Measurements from ENCODE around the gene PXDN. TPM values are rescaled to one million over a fixed set of nuclear protein-coding genes. Genes with fewer than 3 reads are reported as not detected.

Gene PXDN
- total and polyA plus RNA-seq, 2 of the 13 experiments (the other 11 are each of a cell fraction or from before 2014, with no cell fraction given): not detected

GRCh38 chr2:1606421-1607235 is 137.7 kb downstream of the PXDN start:
- H3K27ac ChIP-seq (ENCODE audit: extremely low read length, insufficient read depth, low read length): no peak overlapping the region

More at GRCh38 chr2:1606421-1607235, 137.7 kb downstream of the PXDN start:
- WGBS (ENCODE audit: low lambda C conversion rate): 10% methylated on average over 15 of the region's 15 CpGs
- no TSS peak for BruUV-seq (replicated peaks)
- intact Hi-C loops (cut with micrococcal nuclease; ENCODE audit: unreplicated experiment) (no loop called here), in situ Hi-C loops (cut with HindIII; ENCODE audit: extremely low pct_ligation_motif_present, low pct_unique_long_range_greater_than_20kb) (no loop called here)
- POLR2A ChIA-PET: no interaction called here
- no peak for FAIRE-seq
- Histone ChIP-seq H3K4me2 (ENCODE audit: low read depth, low read length) (no peak overlapping the region), H2AFZ (ENCODE audit: low read length) (no peak overlapping the region), H4K20me1 (ENCODE audit: insufficient read depth, low read length) (no peaks in the 10 kb centered on the region), H3K4me1 (ENCODE audit: insufficient read depth, low read length) (peaks cover 6% of the 10 kb centered on the region), H3K36me3 (replicated peaks in 1 of 2; ENCODE audit: control insufficient read depth in 1 of 2, insufficient read depth in 2 of 2, low read length in 2 of 2) (no peaks in the 10 kb centered on the region), H3K27me3 (ENCODE audit: control insufficient read depth in 1 of 2, insufficient read depth in 2 of 2, low read length in 2 of 2) (peaks cover 4 to 60% of the 10 kb centered on the region in 2 experiments; a peak in 4 of 5 replicates), H3K9me3 (ENCODE audit: low read length) (no peaks in the 10 kb centered on the region), H3K4me3 (replicated peaks in 1 of 3; ENCODE audit: insufficient read depth in 1 of 3, low read depth in 2 of 3, low read length in 3 of 3) (no peak overlapping the region), H3K79me2 (ENCODE audit: insufficient read depth, low read length) (no peaks in the 10 kb centered on the region), H3K9ac (ENCODE audit: insufficient read depth, low read depth, low read length) (no peak overlapping the region)
- no peak for TF ChIP-seq ZNF274 (CRISPR knock-in tag; IDR thresholded peaks at IDR 0.05)
- TF ChIP-seq RBAK (CRISPR knock-in tag; IDR thresholded peaks at IDR 0.05): no peak
- peak; percentile 52 for TF ChIP-seq MNT (IDR thresholded peaks at IDR 0.05)
- no peak for TF ChIP-seq ZNF558 (CRISPR knock-in tag; IDR thresholded peaks at IDR 0.05; ENCODE audit: borderline replicate concordance)
- TF ChIP-seq ATF7 (IDR thresholded peaks at IDR 0.05): peak; percentile 3; the same call in 1 of the 2 replicates
- no peak for TF ChIP-seq ATF7 (CRISPR knock-in tag; IDR thresholded peaks at IDR 0.05)
- no peak for TF ChIP-seq TAF1 (CRISPR knock-in tag; IDR thresholded peaks at IDR 0.05)
- TF ChIP-seq PAWR (CRISPR knock-in tag; IDR thresholded peaks at IDR 0.05; ENCODE audit: borderline replicate concordance): no peak
- no peak for TF ChIP-seq KDM3A (CRISPR knock-in tag; IDR thresholded peaks at IDR 0.05; ENCODE audit: low read depth)
- CTCF ChIA-PET (ENCODE audit: low intra/inter-chr PET ratio, low total read pairs): no interaction called here
- no peak for DNase-seq (ENCODE audit: low spot score)
- no peak; the same call in 2 of the 3 replicates for ATAC-seq
